GM19455 (cell line): ENCODE data around the gene SLF2.
A peak's percentile ranks its signal among the peaks of the same experiment; 100 is the strongest.

ENCODE experiments used
- ATAC-seq: cut with Tn5 transposase; IDR thresholded peaks from one replicate; pipeline ENCODE4 v1.9.1; 2021; ENCODE audit not compliant: unreplicated experiment

SLF2 gene

DNA sequence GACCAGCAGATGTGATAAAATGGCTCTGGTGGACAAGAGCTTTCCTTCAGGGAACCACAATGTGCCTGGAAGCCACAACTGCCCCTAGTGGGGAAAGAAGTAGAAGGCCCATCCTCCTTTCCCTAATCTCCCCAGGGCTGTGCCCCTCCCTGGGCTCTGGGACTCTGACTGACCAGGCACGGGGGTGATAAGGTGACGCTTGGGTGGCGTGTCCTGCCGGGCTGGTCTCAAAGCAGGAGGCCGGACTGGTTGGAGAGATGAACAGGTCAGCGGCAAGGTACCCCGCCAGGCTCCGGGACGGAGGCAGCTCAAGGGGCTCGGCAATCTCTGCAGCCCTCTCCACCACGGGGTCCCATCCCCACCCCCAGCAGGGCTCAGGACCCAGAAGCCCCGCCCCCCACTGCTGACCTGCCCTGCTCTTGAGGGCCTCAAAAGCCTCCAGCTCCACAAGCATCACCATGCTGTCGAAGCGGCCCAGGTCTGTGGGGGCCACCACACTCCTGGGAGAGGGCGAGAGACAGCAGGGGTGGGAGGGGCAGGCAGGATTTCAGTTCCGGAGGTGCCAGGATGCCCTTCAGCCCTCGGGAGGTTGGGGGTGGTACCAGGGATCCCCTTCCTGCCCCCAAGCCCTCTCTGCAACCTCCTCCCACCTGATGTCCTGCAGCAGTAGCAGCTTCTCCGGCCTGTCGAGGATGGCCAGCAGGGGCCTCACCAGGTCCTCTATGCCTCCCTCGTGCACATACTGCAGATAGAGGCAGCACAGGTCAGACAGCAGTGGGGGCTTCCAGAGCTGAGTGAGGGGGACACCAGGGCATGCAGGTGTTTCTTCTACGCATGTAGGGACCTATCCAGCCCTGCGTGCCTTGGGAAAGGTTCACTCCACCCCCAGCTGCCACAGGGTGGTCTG is 99.0 kb downstream of the SLF2 start:
- no peak for ATAC-seq

DNA sequence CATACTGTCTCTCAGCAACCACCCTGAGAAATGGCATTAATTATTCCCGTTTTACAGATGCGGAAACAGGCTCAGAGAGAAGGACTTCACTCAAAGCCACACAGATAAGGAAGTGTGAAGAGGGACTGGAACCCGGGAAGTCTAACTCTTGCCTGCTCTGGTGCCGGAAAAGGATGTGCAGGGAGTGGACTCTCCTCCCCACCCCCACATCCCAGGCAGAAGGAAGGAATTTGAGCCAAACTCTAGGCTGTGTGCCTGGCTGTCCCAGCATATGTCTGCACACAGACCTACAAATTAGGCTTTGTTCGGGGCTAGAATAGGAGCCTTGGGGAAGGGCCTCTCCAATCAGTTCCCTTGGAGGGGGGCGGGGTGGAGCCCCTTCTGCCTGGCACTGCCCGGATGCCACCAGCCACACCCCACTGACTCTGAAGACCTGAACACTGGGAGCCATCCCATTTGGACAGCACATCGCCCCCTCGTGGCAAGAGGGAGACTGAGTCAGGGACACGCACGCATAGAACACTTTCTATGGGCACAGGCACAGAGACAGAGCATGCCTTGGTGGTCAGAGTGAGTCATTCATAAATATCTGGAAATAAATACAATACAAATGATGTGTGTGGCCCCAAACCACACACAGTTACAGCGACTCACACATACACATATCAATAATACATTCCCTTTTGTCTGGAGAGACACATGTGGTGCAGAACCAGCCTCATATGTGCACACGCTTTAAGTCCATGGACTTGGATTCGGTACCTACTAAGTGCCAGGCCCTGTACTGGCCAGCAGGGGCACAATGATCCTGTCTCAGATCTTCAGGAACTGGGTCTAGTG is 100.0 kb downstream of the SLF2 start:
- peak; percentile 80 for ATAC-seq

DNA sequence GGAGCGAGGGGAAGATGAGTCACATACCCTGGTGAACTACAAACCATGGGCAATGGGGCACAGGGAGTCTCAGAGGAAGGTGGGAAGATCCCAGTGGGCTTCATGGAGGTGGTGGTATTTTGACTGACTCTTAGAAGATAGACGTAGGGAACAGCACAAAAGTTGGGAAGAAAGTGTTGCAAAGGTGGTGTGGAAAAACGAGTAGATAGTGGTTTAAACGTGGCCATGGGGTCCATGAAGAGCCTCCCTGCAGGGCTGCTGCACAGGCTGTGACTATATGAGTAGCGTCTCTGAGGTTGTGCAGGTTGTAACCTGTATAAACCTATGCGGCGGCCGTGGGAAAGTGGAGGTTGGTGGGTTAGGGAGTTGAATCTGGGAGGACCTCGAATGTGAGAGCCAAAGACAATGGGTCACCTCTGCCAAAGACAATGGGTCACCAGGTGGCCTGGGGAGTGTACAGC is 100.6 kb downstream of the SLF2 start:
- no peak for ATAC-seq

DNA sequence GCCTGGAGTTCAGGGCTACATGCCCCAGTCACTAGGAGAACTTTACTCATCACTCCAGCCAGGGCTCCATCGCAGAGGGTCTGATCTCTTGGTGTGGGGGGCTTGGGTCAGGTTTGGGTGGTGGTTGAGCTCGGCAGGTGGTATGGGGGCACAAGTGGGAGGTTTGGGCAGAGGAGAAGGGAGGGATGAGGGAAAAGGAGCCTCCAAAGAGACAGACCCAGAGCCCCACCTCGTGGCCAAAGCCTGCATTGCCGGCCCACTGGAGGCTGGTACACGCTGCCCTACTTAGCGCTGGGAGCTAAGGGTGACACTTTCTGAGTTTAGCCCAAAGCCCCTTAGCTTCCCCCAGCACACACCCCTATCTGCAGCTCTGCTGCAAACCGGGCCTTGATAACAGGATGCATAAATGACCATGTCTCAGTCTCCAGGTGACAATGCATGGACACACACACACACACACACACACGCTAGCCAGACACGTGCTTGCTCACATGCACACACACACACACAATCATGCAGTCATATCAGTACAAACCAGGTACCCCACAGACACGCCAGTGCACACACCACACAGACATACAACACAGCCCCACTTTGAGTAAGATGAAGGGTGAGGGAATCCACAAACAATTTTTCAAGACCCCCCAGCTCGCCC is 101.6 kb downstream of the SLF2 start:
- ATAC-seq, result no peak
